ENCODE results near the gene SH3TC1.

The SH3TC1 gene

DNA sequence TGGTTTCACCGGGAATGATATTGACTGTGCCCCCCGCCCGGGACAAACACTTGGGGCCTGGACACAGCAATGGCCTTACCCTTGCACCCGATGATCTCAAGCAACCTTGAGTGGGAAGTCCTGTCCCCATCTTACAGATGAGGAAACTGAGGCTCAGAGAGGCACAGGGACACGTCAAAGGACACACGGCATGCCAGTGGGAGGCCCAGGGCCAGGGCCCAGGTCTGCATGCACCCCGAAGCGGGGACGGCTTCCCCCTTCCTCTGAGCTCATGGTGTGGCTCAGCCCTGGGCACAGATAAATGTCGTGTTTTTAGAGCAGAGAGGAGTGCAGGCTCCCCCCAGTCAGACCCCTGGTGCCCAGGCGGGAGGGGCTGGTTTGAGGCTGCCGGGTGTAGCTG is 36.6 kb downstream of the SH3TC1 start:
- H3K4me3 ChIP-seq (ENCODE audit: low read length): no peak overlapping the region
- TF ChIP-seq, protein P1, sequence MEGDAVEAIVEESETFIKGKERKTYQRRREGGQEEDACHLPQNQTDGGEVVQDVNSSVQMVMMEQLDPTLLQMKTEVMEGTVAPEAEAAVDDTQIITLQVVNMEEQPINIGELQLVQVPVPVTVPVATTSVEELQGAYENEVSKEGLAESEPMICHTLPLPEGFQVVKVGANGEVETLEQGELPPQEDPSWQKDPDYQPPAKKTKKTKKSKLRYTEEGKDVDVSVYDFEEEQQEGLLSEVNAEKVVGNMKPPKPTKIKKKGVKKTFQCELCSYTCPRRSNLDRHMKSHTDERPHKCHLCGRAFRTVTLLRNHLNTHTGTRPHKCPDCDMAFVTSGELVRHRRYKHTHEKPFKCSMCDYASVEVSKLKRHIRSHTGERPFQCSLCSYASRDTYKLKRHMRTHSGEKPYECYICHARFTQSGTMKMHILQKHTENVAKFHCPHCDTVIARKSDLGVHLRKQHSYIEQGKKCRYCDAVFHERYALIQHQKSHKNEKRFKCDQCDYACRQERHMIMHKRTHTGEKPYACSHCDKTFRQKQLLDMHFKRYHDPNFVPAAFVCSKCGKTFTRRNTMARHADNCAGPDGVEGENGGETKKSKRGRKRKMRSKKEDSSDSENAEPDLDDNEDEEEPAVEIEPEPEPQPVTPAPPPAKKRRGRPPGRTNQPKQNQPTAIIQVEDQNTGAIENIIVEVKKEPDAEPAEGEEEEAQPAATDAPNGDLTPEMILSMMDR (IDR thresholded peaks at IDR 0.05; ENCODE audit: insufficient read depth, low read depth, low read length, missing control alignments): no peak
- no peak for DNase-seq (ENCODE audit: low read depth)

DNA sequence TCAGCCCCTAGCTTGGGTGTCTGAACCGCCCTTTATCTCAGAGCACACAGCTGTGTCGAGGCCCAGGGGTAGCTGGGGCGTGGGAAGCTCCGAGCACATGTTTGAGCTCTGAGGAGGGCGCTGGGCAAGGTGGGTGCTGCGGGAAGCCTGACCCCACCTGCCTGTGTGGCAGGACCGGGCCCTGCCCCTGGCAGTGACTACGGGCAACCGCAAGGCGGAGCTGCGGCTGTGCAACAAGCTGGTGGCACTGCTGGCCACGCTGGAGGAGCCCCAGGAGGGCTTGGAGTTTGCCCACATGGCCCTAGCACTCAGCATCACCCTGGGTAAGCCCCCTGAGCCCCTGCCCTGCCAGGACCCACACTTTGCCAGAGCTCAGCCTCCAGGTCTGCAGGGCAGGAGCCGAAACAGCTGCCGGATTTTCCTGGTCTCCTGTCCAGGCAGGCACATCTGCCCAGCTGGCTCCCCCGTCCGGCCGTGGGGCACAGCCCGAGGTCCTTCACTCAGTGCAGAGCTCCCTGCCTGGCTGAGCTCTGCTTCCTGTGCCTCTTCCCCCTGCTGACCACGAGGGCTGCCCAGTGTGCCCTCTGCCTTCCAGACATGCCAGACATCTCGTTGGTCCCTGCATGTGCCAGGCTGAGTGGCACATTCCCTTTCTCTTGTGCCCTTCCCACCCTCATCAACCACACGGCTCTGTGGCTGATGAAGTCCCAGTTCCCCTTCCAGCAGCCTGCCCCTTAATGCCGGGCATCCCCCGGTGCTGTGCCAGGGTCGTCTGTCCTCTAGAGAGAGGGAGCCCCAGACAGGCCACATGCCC is 37.2 kb downstream of the SH3TC1 start:
- TF ChIP-seq, protein P1 (IDR thresholded peaks at IDR 0.05; ENCODE audit: insufficient read depth, low read depth, low read length, missing control alignments): no peak
- DNase-seq (ENCODE audit: low read depth): no peak
- H3K4me3 ChIP-seq (ENCODE audit: low read length): no peak overlapping the region

DNA sequence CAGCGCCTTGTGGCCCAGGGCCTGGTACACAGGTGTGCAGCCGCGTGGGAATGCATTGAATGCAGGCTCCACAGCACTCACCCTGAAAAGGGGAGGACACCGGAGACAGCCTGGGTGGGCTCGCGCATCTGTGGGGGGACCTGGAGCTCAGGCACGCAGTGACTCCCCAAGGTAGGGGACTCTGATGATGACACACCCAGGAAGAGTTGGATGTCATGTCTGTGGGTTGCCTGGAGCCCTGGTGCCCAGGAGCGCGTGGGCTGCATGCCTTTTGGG is 37.8 kb downstream of the SH3TC1 start:
- TF ChIP-seq, protein P1 (IDR thresholded peaks at IDR 0.05; ENCODE audit: insufficient read depth, low read depth, low read length, missing control alignments): no peak
- DNase-seq (ENCODE audit: low read depth): no peak
- no peak overlapping the region for H3K4me3 ChIP-seq (ENCODE audit: low read length)

DNA sequence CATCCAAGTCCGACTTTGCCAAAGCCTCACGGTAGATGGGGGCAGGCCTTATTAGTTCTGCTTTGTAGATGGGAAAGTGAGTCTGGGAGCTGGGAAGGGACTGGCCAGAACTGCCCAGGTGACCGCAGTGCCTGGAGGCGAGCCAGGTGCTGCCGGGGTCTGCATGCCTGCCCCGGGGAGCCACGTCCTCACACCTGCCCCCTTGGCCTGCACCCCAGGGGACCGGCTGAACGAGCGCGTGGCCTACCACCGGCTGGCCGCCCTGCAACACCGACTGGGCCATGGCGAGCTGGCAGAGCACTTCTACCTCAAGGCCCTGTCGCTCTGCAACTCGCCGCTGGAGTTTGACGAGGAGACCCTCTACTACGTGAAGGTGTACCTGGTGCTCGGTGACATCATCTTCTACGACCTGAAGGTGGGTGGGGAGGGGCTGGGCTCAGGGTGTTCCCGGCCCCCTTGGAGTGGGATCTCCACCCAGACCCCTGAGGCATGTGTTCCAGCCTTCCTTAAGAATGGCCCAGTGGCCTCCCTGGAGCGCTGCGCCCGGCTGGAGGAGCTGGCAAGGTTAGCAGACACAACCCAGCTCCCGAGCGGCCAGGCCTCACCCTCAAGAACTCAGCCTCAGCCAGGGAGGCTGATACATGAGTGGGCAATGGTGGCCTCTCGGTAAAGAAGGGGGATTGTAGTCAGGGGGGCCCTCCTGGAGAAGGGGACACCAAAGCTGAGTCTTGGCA is 38.3 kb downstream of the SH3TC1 start:
- no peak for DNase-seq (ENCODE audit: low read depth)
- no peak overlapping the region for H3K4me3 ChIP-seq (ENCODE audit: low read length)
- TF ChIP-seq, protein P1 (IDR thresholded peaks at IDR 0.05; ENCODE audit: insufficient read depth, low read depth, low read length, missing control alignments): no peak

DNA sequence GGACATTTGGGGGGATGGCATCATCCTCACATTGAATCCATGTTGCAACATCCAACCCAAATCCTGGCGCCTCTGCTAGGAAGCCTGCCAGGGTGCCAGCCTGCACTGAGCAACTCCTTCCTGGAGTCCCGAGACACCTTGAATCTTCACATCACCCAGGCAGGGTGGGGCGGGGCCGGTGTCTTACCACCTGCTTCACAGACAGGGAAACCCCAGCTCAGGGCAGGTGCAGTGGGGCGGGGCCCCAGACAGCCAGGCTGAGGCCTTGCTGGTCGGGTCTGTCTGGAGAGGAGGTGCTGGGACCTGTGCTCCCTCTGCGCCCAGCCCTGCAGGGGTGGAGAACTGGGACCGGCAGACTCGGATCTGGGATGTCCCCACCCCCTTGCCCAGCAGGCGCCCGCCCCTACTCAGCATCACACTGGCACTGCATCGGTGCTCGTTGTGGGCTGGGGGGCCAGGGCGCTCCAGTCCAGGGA is 39.0 kb downstream of the SH3TC1 start:
- DNase-seq (ENCODE audit: low read depth): peak; percentile 69
- TF ChIP-seq, protein P1 (IDR thresholded peaks at IDR 0.05; ENCODE audit: insufficient read depth, low read depth, low read length, missing control alignments): no peak
- no peak overlapping the region for H3K4me3 ChIP-seq (ENCODE audit: low read length)

DNA sequence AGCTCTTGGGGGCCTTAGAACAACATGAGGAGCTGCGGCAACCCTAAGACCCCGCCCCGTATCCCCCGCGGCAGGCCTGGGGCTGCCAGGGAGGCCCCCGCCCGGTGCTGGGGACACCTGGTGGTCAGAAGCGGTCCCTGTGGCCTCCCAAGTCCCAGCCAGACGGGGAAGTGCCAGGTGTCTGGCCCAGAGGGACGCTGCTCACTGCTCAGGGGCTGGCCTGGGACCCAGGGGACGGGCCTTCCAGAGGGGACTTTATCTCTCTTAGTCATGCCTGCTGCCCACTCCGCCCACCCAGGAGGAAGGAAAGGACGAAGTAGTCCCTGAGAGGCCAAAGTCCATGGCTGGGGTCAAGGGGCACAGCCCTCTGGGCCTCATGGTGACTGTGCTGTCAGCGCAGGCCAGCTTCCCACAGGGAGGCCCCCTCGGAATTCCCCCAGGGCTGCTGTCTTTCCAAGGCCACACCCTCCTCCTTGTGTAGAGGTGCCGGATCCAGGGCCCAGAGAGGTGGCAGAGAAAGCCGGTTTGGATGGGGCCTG is 39.5 kb downstream of the SH3TC1 start:
- H3K4me3 ChIP-seq (ENCODE audit: low read length): no peak overlapping the region
- no peak for DNase-seq (ENCODE audit: low read depth)
- TF ChIP-seq, protein P1 (IDR thresholded peaks at IDR 0.05; ENCODE audit: insufficient read depth, low read depth, low read length, missing control alignments): peak; percentile 26

Measured in epithelial cell of esophagus (primary cell).